K562 (cell line): ENCODE results near the gene KMT2E. TPM values are rescaled to one million over a fixed set of nuclear protein-coding genes. Genes with fewer than 3 reads are reported as not detected.

ENCODE experiments used
- BRCA1 ChIP-seq, 2 experiments: fragments of 450-650 bp in 1 of 2; sonication (generic) in 1 of 2; formaldehyde crosslinking in 1 of 2; IDR thresholded peaks; 2 replicates each; pipeline versions ENCODE4 v1.5.0 to v1.6.1; 2017 to 2020; ENCODE audit warnings: mild to moderate bottlenecking in 1 of 2, missing genetic modification reagents in 1 of 2
- CAMTA2 ChIP-seq: fragments of 250-450 bp; sonication (Bioruptor Pico); conservative IDR thresholded peaks from 2 replicates; pipeline ENCODE4 v1.5.1; 2022
- CC2D1A ChIP-seq: fragments of 450-650 bp; IDR thresholded peaks from 2 replicates; pipeline ENCODE4 v1.6.1; 2017; ENCODE audit warnings: mild to moderate bottlenecking
- CEBPB ChIP-seq: fragments of 450-650 bp; IDR thresholded peaks from 2 replicates; pipeline ENCODE4 v1.6.1; 2016; ENCODE audit warnings: missing genetic modification characterization, missing compliant biosample characterization
- KLF1 ChIP-seq: fragments of 450-650 bp; IDR thresholded peaks from 2 replicates; pipeline ENCODE4 v1.6.1; 2016; ENCODE audit warnings: missing genetic modification characterization, missing compliant biosample characterization
- L3MBTL2 ChIP-seq: fragments of 450-650 bp; IDR thresholded peaks from 2 replicates; pipeline ENCODE4 v1.6.1; 2016; ENCODE audit warnings: mild to moderate bottlenecking, moderate library complexity
- LARP7 ChIP-seq: fragments of 450-650 bp; IDR thresholded peaks from 2 replicates; pipeline ENCODE4 v1.6.1; 2016
- MCM3 ChIP-seq: fragments of 450-650 bp; IDR thresholded peaks from 2 replicates; pipeline ENCODE4 v1.6.1; 2016
- SOX6 ChIP-seq: fragments of 450-650 bp; IDR thresholded peaks from 2 replicates; pipeline ENCODE4 v1.6.1; 2014; ENCODE audit warnings: mild to moderate bottlenecking
- SREBF1 ChIP-seq: fragments of 150-350 bp; IDR thresholded peaks from 2 replicates; pipeline ENCODE4 v1.6.1; 2014; ENCODE audit warnings: antibody characterized with exemption, low read depth, low read length, borderline replicate concordance
- ZC3H8 ChIP-seq: fragments of 450-650 bp; IDR thresholded peaks from 2 replicates; pipeline ENCODE4 v1.6.1; 2017
- ZNF436 ChIP-seq: fragments of 250-450, 450-650 bp; sonication (Bioruptor Pico); formaldehyde crosslinking; IDR thresholded peaks from 2 replicates; pipeline ENCODE4 v1.7.0; 2020; ENCODE audit warnings: mild to moderate bottlenecking
- polyA plus RNA-seq, 8 experiments: library from polyadenylated mRNA; depleted of rRNA in 4 of 8; stranded (reverse) in 5 of 8; unstranded in 3 of 8; fragments of >200 nt; fragmentation: Nextera tagmentation in 2 of 8; fragmentation: Illumina TruSeq in 1 of 8; extraction: Ambion mirVana in 2 of 8; extraction: Trizol in 1 of 8; gene quantifications; 2 replicates each; pipeline versions ENCODE4 v1.2.1 to v1.2.3, GENCODE V29; 2011 to 2014; ENCODE audit warnings: inconsistent platforms in 1 of 8, missing spikeins in 1 of 8
- total RNA-seq, 7 experiments: library from RNA; depleted of rRNA in 6 of 7; stranded (reverse); fragments of >200 nt in 6 of 7; fragmentation: Illumina TruSeq in 2 of 7; extraction: Trizol in 2 of 7; gene quantifications; 2 replicates each; pipeline versions ENCODE4 v1.2.1 to v1.2.3, GENCODE V29; 2011 to 2021; ENCODE audit warnings: low replicate concordance in 1 of 7
- TF ChIP-seq, protein P1 (sequence below): fragments of 450-650 bp; IDR thresholded peaks from 2 replicates; pipeline ENCODE4 v1.6.1; 2017; ENCODE audit warnings: antibody characterized with exemption, mild to moderate bottlenecking
- TF ChIP-seq, protein P2 (sequence below): sonication (generic); formaldehyde crosslinking; IDR thresholded peaks from 2 replicates; pipeline ENCODE4 v1.8.0; 2022; ENCODE audit warnings: mild to moderate bottlenecking, missing genetic modification reagents
- TF ChIP-seq, protein P3 (sequence below): fragments of 250-450 bp; sonication (Bioruptor Pico); IDR thresholded peaks from 2 replicates; pipeline ENCODE4 v1.9.0; 2021; ENCODE audit warnings: mild to moderate bottlenecking, inconsistent platforms

KMT2E gene
- total and polyA plus RNA-seq, 9 of the 15 experiments (the other 6 are each of a cell fraction or from before 2014, with no cell fraction given): 8.9 to 55.3 (median 38.1) TPM

DNA sequence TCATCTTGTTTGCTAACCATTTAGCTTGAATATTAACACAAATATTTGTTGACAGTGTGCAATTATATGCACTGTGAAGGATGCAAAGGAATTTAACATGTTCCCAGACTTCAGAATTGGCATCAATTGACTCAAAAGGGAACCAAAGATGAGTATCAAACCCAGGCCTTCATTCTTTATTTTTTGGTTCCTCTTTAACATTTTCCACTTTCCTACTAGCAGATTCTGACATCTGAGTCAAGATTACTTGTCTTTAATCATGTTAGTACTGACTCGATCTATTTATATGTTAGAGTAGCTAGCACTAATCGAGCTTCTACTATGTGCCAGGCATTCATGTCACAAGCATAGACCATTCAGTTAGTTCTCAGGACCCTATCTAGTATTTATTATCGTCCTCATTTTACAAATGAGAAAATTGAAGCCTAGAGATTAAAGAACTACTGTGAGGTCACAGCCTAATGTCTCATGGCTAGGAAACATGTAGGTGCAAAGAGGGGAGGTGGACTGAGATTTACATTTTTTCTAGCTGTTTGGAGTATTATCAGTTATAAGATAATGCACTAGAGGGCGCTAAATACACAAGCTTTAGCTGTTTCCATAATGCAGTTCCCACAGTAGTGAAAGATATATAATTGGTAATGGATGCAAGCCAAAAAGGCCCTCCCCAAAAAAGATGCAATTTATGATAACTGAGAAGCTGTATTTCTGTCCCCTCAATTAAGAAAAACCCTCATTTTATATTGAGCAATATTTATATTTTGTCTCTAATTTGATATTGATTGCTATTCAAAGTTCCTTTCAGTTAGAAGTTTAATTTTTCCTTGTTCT, 32.9 kb upstream of the KMT2E start (continued):
- TF ChIP-seq, protein P1, sequence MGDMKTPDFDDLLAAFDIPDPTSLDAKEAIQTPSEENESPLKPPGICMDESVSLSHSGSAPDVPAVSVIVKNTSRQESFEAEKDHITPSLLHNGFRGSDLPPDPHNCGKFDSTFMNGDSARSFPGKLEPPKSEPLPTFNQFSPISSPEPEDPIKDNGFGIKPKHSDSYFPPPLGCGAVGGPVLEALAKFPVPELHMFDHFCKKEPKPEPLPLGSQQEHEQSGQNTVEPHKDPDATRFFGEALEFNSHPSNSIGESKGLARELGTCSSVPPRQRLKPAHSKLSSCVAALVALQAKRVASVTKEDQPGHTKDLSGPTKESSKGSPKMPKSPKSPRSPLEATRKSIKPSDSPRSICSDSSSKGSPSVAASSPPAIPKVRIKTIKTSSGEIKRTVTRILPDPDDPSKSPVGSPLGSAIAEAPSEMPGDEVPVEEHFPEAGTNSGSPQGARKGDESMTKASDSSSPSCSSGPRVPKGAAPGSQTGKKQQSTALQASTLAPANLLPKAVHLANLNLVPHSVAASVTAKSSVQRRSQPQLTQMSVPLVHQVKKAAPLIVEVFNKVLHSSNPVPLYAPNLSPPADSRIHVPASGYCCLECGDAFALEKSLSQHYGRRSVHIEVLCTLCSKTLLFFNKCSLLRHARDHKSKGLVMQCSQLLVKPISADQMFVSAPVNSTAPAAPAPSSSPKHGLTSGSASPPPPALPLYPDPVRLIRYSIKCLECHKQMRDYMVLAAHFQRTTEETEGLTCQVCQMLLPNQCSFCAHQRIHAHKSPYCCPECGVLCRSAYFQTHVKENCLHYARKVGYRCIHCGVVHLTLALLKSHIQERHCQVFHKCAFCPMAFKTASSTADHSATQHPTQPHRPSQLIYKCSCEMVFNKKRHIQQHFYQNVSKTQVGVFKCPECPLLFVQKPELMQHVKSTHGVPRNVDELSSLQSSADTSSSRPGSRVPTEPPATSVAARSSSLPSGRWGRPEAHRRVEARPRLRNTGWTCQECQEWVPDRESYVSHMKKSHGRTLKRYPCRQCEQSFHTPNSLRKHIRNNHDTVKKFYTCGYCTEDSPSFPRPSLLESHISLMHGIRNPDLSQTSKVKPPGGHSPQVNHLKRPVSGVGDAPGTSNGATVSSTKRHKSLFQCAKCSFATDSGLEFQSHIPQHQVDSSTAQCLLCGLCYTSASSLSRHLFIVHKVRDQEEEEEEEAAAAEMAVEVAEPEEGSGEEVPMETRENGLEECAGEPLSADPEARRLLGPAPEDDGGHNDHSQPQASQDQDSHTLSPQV: peak; percentile 17; the same call in 1 of the 2 replicates
- TF ChIP-seq CEBPB (tag) (peak; percentile 60), KLF1 (tag) (no peak), SREBF1 (no peak), BRCA1 (IDR thresholded peaks at IDR 0.05) (no peak), BRCA1 (CRISPR knock-in tag; IDR thresholded peaks at IDR 0.05) (no peak), CC2D1A (0 out of 2 replicates have a peak, but pooled peaks have one; percentile 28), CAMTA2 (CRISPR knock-in tag) (no peak), LARP7 (no peak), MCM3 (no peak), L3MBTL2 (0 out of 2 replicates have a peak, but pooled peaks have one; percentile 37), ZNF436 (no peak), SOX6 (peak; percentile 58; the same call in 1 of the 2 replicates), ZC3H8 (no peak)
- TF ChIP-seq, protein P2, sequence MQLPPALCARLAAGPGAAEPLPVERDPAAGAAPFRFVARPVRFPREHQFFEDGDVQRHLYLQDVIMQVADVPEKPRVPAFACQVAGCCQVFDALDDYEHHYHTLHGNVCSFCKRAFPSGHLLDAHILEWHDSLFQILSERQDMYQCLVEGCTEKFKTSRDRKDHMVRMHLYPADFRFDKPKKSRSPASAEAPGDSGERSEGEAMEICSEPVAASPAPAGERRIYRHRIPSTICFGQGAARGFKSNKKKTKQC (CRISPR knock-in tag): no peak
- TF ChIP-seq, protein P3, sequence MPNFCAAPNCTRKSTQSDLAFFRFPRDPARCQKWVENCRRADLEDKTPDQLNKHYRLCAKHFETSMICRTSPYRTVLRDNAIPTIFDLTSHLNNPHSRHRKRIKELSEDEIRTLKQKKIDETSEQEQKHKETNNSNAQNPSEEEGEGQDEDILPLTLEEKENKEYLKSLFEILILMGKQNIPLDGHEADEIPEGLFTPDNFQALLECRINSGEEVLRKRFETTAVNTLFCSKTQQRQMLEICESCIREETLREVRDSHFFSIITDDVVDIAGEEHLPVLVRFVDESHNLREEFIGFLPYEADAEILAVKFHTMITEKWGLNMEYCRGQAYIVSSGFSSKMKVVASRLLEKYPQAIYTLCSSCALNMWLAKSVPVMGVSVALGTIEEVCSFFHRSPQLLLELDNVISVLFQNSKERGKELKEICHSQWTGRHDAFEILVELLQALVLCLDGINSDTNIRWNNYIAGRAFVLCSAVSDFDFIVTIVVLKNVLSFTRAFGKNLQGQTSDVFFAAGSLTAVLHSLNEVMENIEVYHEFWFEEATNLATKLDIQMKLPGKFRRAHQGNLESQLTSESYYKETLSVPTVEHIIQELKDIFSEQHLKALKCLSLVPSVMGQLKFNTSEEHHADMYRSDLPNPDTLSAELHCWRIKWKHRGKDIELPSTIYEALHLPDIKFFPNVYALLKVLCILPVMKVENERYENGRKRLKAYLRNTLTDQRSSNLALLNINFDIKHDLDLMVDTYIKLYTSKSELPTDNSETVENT: no peak
